HEK293T (cell line): ENCODE measurements around the gene CAPN11.

ENCODE experiments used
- BHLHE40 ChIP-seq: fragments of 450-650 bp; IDR thresholded peaks from 2 replicates; pipeline ENCODE4 v1.6.1; 2016; ENCODE audit warnings: mild to moderate bottlenecking, moderate library complexity, borderline replicate concordance
- FOXA1 ChIP-seq: fragments of 450-650 bp; IDR thresholded peaks from 2 replicates; pipeline ENCODE4 v1.6.1; 2016; ENCODE audit warnings: mild to moderate bottlenecking
- FOXK2 ChIP-seq: fragments of 450-650 bp; IDR thresholded peaks from 2 replicates; pipeline ENCODE4 v1.6.1; 2016; ENCODE audit warnings: mild to moderate bottlenecking
- FOXM1 ChIP-seq: fragments of 450-650 bp; IDR thresholded peaks from 2 replicates; pipeline ENCODE4 v1.6.1; 2017; ENCODE audit warnings: mild to moderate bottlenecking, borderline replicate concordance
- PKNOX1 ChIP-seq: fragments of 450-650 bp; IDR thresholded peaks from 2 replicates; pipeline ENCODE4 v1.6.1; 2016

DNA sequence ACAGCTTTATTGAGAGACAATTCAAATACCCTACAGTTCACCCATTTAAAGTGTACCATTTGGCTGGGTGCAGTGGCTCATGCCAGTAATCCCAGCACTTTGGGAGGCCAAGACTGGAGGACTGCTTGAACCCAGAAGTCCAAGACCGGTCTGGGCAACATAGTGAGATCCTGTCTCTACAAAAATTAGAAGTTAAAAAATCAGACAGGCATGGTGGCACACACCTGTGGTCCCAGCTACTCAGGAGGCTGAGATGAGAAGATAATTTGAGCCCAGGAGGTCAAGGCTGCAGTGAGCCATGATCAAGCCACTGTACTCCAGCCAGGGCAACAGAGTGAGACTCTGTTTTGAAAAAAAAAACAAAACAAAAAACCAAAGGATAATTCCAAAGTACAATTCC, 8.9 kb downstream of the CAPN11 start:
- TF ChIP-seq FOXA1 (no peak), BHLHE40 (no peak), FOXK2 (no peak), PKNOX1 (no peak), FOXM1 (no peak)
